GM19023 (cell line): ENCODE data around the gene ANKH.

Source experiments
- ATAC-seq: cut with Tn5 transposase; IDR thresholded peaks from one replicate; pipeline ENCODE4 v1.9.1; 2021; ENCODE audit warnings: mild to moderate bottlenecking, moderate library complexity; ENCODE audit not compliant: unreplicated experiment

The ANKH gene

DNA sequence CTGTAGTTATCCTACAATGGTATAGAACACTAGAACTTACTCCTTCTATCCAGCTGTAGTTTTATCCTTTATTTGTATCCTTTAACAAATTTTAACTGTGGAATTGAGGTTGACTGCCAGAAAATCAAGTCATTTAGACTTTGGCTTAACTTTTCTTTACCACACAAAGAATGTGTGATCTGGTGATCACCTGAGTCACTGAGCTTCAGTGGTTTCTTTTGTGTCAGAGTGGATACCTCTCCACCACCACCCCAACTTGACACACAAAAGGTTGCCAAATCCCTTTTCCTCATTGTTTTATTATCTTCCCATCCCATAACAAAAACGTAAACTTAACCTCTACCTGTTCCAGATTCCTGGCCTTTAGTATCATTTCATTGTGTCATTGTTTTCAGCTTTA is 201.6 kb downstream of the ANKH start:
- no peak for ATAC-seq

DNA sequence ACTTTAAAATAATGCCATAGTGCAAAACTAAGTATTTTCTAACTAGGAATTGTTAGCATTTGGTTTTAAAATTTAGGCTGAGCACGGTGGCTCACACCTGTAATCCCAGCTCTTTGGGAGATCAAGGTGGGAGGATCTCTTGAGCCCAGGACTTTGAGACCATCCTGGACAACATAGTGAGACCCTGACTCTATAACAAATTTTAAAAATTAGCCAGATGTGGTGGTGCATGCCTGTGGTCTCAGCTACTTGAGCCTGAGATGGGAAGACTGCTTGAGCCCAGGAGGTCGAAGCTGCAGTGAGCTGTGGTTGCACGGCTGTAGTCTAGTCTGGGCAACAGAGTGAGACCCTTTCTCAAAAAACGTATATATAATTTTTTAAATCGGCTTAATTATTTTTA is 202.2 kb downstream of the ANKH start:
- no peak for ATAC-seq

GRCh38 chr5:14668181-14668591 is 203.4 kb downstream of the ANKH start:
- ATAC-seq, result no peak

GRCh38 chr5:14667770-14668169 is 203.8 kb downstream of the ANKH start:
- ATAC-seq, result no peak

DNA sequence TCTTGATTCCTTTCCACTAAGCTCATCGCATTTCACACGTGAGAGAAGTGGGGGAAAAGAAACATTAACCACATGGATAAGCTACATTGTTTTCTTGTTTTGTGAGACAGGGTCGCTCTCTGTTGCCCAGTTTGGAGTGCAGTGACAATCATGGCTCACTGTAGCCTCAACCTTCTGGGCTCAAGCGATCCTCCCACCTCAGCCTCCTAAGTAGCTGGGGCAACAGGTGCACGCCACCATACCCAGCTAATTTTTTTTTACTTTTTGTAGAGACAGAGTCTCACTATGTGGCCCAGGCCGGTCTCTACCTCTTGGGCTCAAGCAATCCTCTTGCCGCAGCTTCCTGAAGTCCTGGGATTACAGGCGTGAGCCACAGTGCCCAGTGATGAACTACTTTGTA is 204.3 kb downstream of the ANKH start:
- ATAC-seq, result no peak

GRCh38 chr5:14666357-14666756 is 205.2 kb downstream of the ANKH start:
- no peak for ATAC-seq

DNA sequence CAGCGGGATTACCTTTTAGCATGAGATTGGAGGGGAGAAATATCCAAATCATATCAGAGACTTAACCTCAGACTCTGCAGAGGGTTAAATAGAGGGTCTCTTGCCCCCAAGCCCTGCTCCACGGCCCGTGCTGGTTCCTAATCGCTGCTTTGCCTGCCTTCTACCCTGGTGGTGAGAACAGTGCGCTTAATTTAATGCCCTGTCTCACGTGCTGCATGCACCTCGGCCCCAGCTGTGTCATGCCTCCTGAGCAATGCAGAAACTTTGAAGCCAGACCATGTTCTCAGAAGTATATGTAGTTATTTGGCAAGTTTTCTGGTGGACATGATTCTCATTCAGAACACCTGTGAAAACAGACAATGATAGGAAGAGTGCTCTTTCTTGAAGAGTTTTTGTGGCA is 205.6 kb downstream of the ANKH start:
- peak; percentile 30 for ATAC-seq

- ATAC-seq, result peak; percentile 11
Measured at GRCh38 chr5:14665101-14665822, 206.3 kb downstream of the ANKH start.

- ATAC-seq, result peak; percentile 69
Measured at GRCh38 chr5:14664270-14665100, 207.1 kb downstream of the ANKH start, which contains the start of gene OTULIN. OTULIN (plus strand) TSS chr5:14664718; CDS start chr5:14664826, 108 bp downstream.

- peak; percentile 16 for ATAC-seq
Measured at GRCh38 chr5:14663734-14664269, 207.8 kb downstream of the ANKH start.

GRCh38 chr5:14662721-14663260 is 208.8 kb downstream of the ANKH start:
- no peak for ATAC-seq

DNA sequence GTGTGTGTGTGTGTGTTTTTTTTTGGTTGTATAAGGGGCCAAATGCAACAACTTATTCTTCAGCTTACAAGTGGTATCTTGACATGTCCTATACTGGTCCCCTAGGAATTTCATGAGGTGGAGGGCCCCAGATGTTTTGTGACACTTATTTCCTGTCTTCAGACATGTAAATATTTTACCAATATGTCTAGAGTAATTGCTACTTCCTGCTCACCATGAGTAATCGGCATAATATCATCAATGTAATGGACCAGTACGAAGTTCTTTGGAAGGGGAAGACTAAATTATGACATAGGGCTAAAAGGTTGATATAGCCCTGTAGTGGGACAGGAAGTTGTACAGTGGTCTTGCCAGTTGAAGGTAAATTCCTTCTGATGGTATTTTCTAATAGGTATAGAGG is 210.7 kb downstream of the ANKH start:
- ATAC-seq, result no peak

DNA sequence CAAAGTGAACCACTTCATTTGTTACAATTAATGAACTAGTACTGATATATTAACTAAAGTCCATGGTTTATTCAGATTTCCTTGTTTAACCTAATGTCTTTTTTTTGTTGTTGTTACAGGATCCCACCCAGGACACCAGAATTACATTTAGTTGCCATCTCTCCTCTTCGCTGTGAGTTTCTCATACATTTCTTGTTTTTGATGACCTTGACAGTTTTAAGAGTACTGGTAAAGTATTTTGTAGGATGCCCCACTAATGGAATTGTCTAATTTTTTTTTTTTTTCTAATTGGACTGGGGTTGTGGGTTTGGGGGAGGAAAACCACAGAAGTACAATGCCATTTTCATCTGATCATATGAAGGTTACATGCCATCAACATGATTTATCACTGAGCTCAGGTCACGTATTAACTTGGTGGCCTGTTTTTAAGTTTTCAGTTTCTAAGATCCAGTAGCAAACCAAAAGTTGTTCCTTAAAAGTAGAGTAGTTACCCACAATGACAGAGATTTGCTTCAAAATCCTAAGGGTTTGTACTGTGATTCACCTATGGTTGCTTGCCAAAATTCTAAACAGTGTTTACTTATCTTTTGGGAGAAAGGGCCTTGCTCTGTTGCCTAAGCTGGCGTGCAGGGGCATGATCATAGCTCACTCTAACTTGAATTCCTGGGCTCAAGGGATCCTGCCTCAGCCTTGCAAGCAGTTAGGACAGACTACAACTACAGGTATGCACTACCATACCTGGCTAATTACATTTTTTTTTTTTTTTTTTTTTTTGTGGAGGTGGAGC is 211.6 kb downstream of the ANKH start:
- ATAC-seq, result no peak

DNA sequence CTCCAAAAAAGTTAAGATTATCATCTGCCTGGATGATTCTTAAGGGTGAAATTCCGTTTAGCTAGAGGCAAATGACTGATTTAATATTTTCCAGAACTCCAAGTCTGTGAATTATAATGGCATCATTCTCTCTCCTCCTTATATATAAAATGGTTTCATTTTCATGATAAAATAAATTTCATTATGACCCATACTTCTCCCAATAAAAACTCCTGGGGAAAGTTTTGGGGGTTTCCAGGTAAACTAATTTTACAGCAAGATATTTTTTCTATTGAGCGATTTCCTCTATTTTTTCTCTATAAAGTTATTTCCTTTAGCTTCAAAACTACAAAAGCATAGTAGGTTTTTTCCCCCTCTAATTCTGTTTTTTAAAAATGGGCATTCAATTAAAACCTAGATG is 214.7 kb downstream of the ANKH start:
- ATAC-seq, result no peak

GRCh38 chr5:14655146-14655741 is 216.3 kb downstream of the ANKH start:
- ATAC-seq, result no peak
